ENCODE results near the gene COL23A1. TPM values are rescaled to one million over a fixed set of nuclear protein-coding genes. Genes with fewer than 3 reads are reported as not detected.

Gene COL23A1
- total RNA-seq, 1 donor from 2014 or later = 0.12 TPM

GRCh38 chr5:178376921-178377582 is 213.1 kb downstream of the COL23A1 start:
- Mint-ChIP-seq H3K4me1 (ENCODE audit: low read depth) (peaks cover 3% of the 10 kb centered on the region), H3K36me3 (ENCODE audit: low read depth) (no peaks in the 10 kb centered on the region), H3K27me3 (ENCODE audit: low read depth) (peaks cover 9% of the 10 kb centered on the region), H3K9me3 (ENCODE audit: low read depth) (no peaks in the 10 kb centered on the region), H3K4me3 (ENCODE audit: unreplicated experiment) (no peak overlapping the region), H3K27ac (ENCODE audit: unreplicated experiment) (no peak overlapping the region)
- peak; percentile 67 for DNase-seq (ENCODE audit: low spot score)
- no peak for TF ChIP-seq CTCF (IDR thresholded peaks at IDR 0.05)

- peaks cover under 1% of the 10 kb centered on the region for H3K36me3 Mint-ChIP-seq (ENCODE audit: low read depth)
- no peak overlapping the region for H3K27ac Mint-ChIP-seq (ENCODE audit: unreplicated experiment)
- H3K4me1 Mint-ChIP-seq (ENCODE audit: low read depth) = peaks cover 10% of the 10 kb centered on the region
- TF ChIP-seq CTCF (IDR thresholded peaks at IDR 0.05) = no peak
- H3K4me3 Mint-ChIP-seq (ENCODE audit: unreplicated experiment) = no peak overlapping the region
- H3K9me3 Mint-ChIP-seq (ENCODE audit: low read depth) = peaks cover under 1% of the 10 kb centered on the region
- H3K27me3 Mint-ChIP-seq (ENCODE audit: low read depth) = peaks cover 14% of the 10 kb centered on the region
- no peak for DNase-seq (ENCODE audit: low spot score)
Observed at GRCh38 chr5:178375348-178375747, 214.8 kb downstream of the COL23A1 start.

GRCh38 chr5:178373711-178374110 is 216.5 kb downstream of the COL23A1 start:
- Mint-ChIP-seq H3K27me3 (ENCODE audit: low read depth) (peaks cover 14% of the 10 kb centered on the region), H3K36me3 (ENCODE audit: low read depth) (peaks cover 3% of the 10 kb centered on the region), H3K4me1 (ENCODE audit: low read depth) (peaks cover 10% of the 10 kb centered on the region), H3K27ac (ENCODE audit: unreplicated experiment) (no peak overlapping the region), H3K4me3 (ENCODE audit: unreplicated experiment) (no peak overlapping the region), H3K9me3 (ENCODE audit: low read depth) (peaks cover 12% of the 10 kb centered on the region)
- no peak for TF ChIP-seq CTCF (IDR thresholded peaks at IDR 0.05)
- DNase-seq (ENCODE audit: low spot score) = no peak

- peak; percentile 27 for DNase-seq (ENCODE audit: low spot score)
- H3K4me3 Mint-ChIP-seq (ENCODE audit: unreplicated experiment) = peak overlapping the region; percentile 15
- peaks cover 10% of the 10 kb centered on the region for H3K4me1 Mint-ChIP-seq (ENCODE audit: low read depth)
- peaks cover 12% of the 10 kb centered on the region for H3K9me3 Mint-ChIP-seq (ENCODE audit: low read depth)
- H3K27me3 Mint-ChIP-seq (ENCODE audit: low read depth) = peaks cover 21% of the 10 kb centered on the region
- no peak for TF ChIP-seq CTCF (IDR thresholded peaks at IDR 0.05)
- H3K27ac Mint-ChIP-seq (ENCODE audit: unreplicated experiment) = peak overlapping the region; percentile 75
- peaks cover 3% of the 10 kb centered on the region for H3K36me3 Mint-ChIP-seq (ENCODE audit: low read depth)
Observed at GRCh38 chr5:178372142-178372571, 218.0 kb downstream of the COL23A1 start.

GRCh38 chr5:178371362-178372111 is 218.7 kb downstream of the COL23A1 start:
- Mint-ChIP-seq H3K36me3 (ENCODE audit: low read depth) (peaks cover 3% of the 10 kb centered on the region), H3K27me3 (ENCODE audit: low read depth) (peaks cover 26% of the 10 kb centered on the region), H3K9me3 (ENCODE audit: low read depth) (peaks cover 12% of the 10 kb centered on the region), H3K4me3 (ENCODE audit: unreplicated experiment) (no peak overlapping the region), H3K4me1 (ENCODE audit: low read depth) (peaks cover 10% of the 10 kb centered on the region), H3K27ac (ENCODE audit: unreplicated experiment) (peak overlapping the region; percentile 75)
- no peak for DNase-seq (ENCODE audit: low spot score)
- no peak for TF ChIP-seq CTCF (IDR thresholded peaks at IDR 0.05)

All from chondrocyte (in vitro differentiated cells).